Left ventricle myocardium inferior (tissue), 1 donor: ENCODE measurements around the gene ASCC1. TPM values are rescaled to one million over a fixed set of nuclear protein-coding genes. Genes with fewer than 3 reads are reported as not detected.
A peak's percentile ranks its signal among the peaks of the same experiment; 100 is the strongest.

Experiments
- DNase-seq: peaks from one replicate; pipeline ENCODE4 v3.0.0-alpha.2; 2020
- H3K27ac ChIP-seq: fragments of 200-600 bp; replicated peaks from 2 replicates; pipeline ENCODE4 v1.8.0; 2021
- H3K27me3 ChIP-seq: fragments of 200-600 bp; 2 replicates; pipeline ENCODE4 v1.8.0; 2021; ENCODE audit warnings: low read depth
- H3K36me3 ChIP-seq: fragments of 200-600 bp; 2 replicates; pipeline ENCODE4 v1.8.0; 2021
- H3K4me1 ChIP-seq: fragments of 200-600 bp; 2 replicates; pipeline ENCODE4 v1.8.0; 2021
- H3K4me3 ChIP-seq: fragments of 200-600 bp; 2 replicates; pipeline ENCODE4 v1.8.0; 2021; ENCODE audit warnings: mild to moderate bottlenecking, moderate library complexity
- H3K9me3 ChIP-seq: fragments of 200-600 bp; replicated peaks from 2 replicates; pipeline ENCODE4 v1.8.0; 2021
- intact Hi-C: fragments of 100-400 bp; cut with micrococcal nuclease; formaldehyde crosslinking; loops from one replicate; pipeline ENCODE4 v1.11.0; 2022
- total RNA-seq: library from RNA; stranded (reverse); fragmentation: NEBNext Ultra II Directional; extraction: Animal tissue kit (Norgen Biotek cat#: 25700); gene quantifications from one replicate; pipeline ENCODE4 v1.2.1, GENCODE V29; 2021
- TF ChIP-seq, protein P1 (sequence below): fragments of 200-600 bp; IDR thresholded peaks from 2 replicates; pipeline ENCODE4 v1.8.0; 2021; ENCODE audit warnings: antibody characterized with exemption, mild to moderate bottlenecking, borderline replicate concordance
- donor health status: DM: no; HTN: yes; CAD: no; lungs with severe emphysema.

The ASCC1 gene
- total RNA-seq, 1 donor from 2014 or later: 37.0 TPM

- Histone ChIP-seq H3K4me3 (no peak overlapping the region), H3K36me3 (peaks cover 14% of the 10 kb centered on the region), H3K9me3 (no peaks in the 10 kb centered on the region), H3K27me3 (no peaks in the 10 kb centered on the region), H3K4me1 (peaks cover 35% of the 10 kb centered on the region), H3K27ac (no peak overlapping the region)
- intact Hi-C loops: loop anchor here (10.0 kb wide), 1 partner anchor 208 kb away; no protein-coding TSS in a partner anchor
- TF ChIP-seq, protein P1, sequence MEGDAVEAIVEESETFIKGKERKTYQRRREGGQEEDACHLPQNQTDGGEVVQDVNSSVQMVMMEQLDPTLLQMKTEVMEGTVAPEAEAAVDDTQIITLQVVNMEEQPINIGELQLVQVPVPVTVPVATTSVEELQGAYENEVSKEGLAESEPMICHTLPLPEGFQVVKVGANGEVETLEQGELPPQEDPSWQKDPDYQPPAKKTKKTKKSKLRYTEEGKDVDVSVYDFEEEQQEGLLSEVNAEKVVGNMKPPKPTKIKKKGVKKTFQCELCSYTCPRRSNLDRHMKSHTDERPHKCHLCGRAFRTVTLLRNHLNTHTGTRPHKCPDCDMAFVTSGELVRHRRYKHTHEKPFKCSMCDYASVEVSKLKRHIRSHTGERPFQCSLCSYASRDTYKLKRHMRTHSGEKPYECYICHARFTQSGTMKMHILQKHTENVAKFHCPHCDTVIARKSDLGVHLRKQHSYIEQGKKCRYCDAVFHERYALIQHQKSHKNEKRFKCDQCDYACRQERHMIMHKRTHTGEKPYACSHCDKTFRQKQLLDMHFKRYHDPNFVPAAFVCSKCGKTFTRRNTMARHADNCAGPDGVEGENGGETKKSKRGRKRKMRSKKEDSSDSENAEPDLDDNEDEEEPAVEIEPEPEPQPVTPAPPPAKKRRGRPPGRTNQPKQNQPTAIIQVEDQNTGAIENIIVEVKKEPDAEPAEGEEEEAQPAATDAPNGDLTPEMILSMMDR: no peak
- no peak for DNase-seq
Observed at GRCh38 chr10:72126872-72127232, 89.2 kb downstream of the ASCC1 start.

GRCh38 chr10:72126184-72126871 is 89.7 kb downstream of the ASCC1 start:
- TF ChIP-seq, protein P1: peak; percentile 55
- peaks cover 35% of the 10 kb centered on the region for H3K4me1 ChIP-seq
- H3K4me3 ChIP-seq: no peak overlapping the region
- peaks cover 14% of the 10 kb centered on the region for H3K36me3 ChIP-seq
- H3K9me3 ChIP-seq: no peaks in the 10 kb centered on the region
- no peak for DNase-seq
- H3K27ac ChIP-seq: no peak overlapping the region
- H3K27me3 ChIP-seq: no peaks in the 10 kb centered on the region
- intact Hi-C loops: loop anchor here (10.0 kb wide), 1 partner anchor 208 kb away; no protein-coding TSS in a partner anchor

- no peaks in the 10 kb centered on the region for H3K27me3 ChIP-seq
- H3K4me1 ChIP-seq: peaks cover 35% of the 10 kb centered on the region
- H3K36me3 ChIP-seq: peaks cover 14% of the 10 kb centered on the region
- DNase-seq: no peak
- no peak overlapping the region for H3K4me3 ChIP-seq
- H3K27ac ChIP-seq: peak overlapping the region; percentile 47
- TF ChIP-seq, protein P1: no peak
- no peaks in the 10 kb centered on the region for H3K9me3 ChIP-seq
- intact Hi-C loops: loop anchor here (10.0 kb wide), 1 partner anchor 210 kb away; no protein-coding TSS in a partner anchor
Observed at GRCh38 chr10:72124989-72125388, 91.1 kb downstream of the ASCC1 start.

DNA sequence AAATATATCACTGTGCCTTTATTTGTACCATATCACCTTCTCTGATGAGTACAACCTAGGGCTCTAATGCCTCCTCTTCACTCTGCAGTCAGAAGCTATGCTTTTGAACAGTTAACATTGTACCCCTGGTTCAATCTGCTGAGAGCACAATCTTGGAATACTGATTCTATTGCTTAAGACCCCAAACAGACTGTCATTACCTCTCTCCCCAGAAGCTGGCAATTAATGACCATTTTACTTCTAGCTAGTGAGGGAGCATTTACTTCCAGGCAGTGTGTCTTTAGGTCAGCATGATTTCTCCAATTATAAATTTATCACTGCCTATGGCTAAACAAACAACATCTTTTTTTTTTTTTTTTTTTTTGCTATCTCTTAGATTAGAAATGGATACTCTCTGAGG is 91.7 kb downstream of the ASCC1 start:
- peaks cover 35% of the 10 kb centered on the region for H3K4me1 ChIP-seq
- H3K27me3 ChIP-seq: no peaks in the 10 kb centered on the region
- TF ChIP-seq, protein P1: no peak
- H3K4me3 ChIP-seq: no peak overlapping the region
- intact Hi-C loops: loop anchor here (10.0 kb wide), 1 partner anchor 210 kb away; no protein-coding TSS in a partner anchor
- no peaks in the 10 kb centered on the region for H3K9me3 ChIP-seq
- peak overlapping the region; percentile 47 for H3K27ac ChIP-seq
- peaks cover 14% of the 10 kb centered on the region for H3K36me3 ChIP-seq
- no peak for DNase-seq

- no peak for DNase-seq
- Histone ChIP-seq H3K27me3 (no peaks in the 10 kb centered on the region), H3K4me1 (peaks cover 35% of the 10 kb centered on the region), H3K36me3 (peaks cover 15% of the 10 kb centered on the region), H3K4me3 (no peak overlapping the region), H3K27ac (peak overlapping the region; percentile 47), H3K9me3 (no peaks in the 10 kb centered on the region)
- intact Hi-C loops: loop anchor here (10.0 kb wide), 1 partner anchor 211 kb away; no protein-coding TSS in a partner anchor
- TF ChIP-seq, protein P1: no peak
Observed at GRCh38 chr10:72123616-72124015, 92.5 kb downstream of the ASCC1 start.
